ENCODE data around the gene SNCG. TPM values are rescaled to one million over a fixed set of nuclear protein-coding genes. Genes with fewer than 3 reads are reported as not detected.
"Not testable (repeated sequence)": the region's sequence is repeated elsewhere in the genome, so short reads cannot be mapped to it uniquely, and the experiment has no call there.

SNCG gene
- total and polyA plus RNA-seq, 2 experiments from 2014 or later, result 4.0 to 17.0 TPM

- TF ChIP-seq CTCF (conservative IDR thresholded peaks at IDR 0.05; ENCODE audit: low read depth in 2 of 2) (no peak), ETS1 (IDR thresholded peaks at IDR 0.05) (no peak)
Measured at GRCh38 chr10:86938260-86938659, 20.1 kb upstream of the SNCG start (continued).

DNA sequence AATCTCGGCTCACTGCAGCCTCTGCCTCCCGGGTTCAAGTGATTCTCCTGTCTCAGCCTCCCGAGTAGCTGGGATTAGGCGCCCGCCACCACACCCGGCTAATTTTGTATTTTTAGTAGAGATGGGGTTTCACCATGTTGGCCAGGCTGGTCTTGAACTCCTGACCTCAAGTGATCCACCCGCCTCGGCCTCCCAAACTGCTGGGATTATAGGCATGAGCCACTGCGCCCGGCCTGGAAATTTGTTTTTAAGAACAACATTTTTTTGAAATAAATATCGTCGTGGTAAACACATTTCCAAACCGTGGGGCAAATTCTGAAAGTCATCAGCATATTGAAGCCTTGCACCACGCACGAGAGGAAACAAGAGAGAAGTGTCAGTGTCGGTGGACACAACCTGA lies 18.3 kb upstream of the SNCG start:
- not testable (repeated sequence) for H4K20me1 ChIP-seq (replicated peaks; ENCODE audit: insufficient read depth); H3K4me3 ChIP-seq; H2AFZ ChIP-seq; H3K36me3 ChIP-seq (ENCODE audit: insufficient read depth); H3K27ac ChIP-seq (ENCODE audit: low read depth); H3K9me2 ChIP-seq (ENCODE audit: insufficient read depth); ATAC-seq; H3K4me3 Mint-ChIP-seq; DNase-seq (ENCODE audit: low spot score); H3K27me3 ChIP-seq (ENCODE audit: insufficient read depth); H3K4me1 Mint-ChIP-seq; H3K4me2 ChIP-seq; H3K79me2 ChIP-seq (replicated peaks; ENCODE audit: insufficient read depth); H3K36me3 Mint-ChIP-seq (ENCODE audit: low read depth); H3K27ac Mint-ChIP-seq; H3K4me1 ChIP-seq (ENCODE audit: insufficient read depth); H3K9me3 Mint-ChIP-seq; H3F3A ChIP-seq (replicated peaks; ENCODE audit: low read depth)
- peaks cover 34% of the 10 kb centered on the region for H3K27me3 Mint-ChIP-seq (ENCODE audit: insufficient read depth, low read depth, poor library complexity)

GRCh38 chr10:86940677-86941076 lies 17.7 kb upstream of the SNCG start:
- H3K9me2 ChIP-seq (ENCODE audit: insufficient read depth), result no peaks in the 10 kb centered on the region
- Mint-ChIP-seq H3K36me3 (ENCODE audit: low read depth) (no peaks in the 10 kb centered on the region; the same call in 2 of the 3 replicates), H3K4me1 (peaks cover 10% of the 10 kb centered on the region), H3K4me3 (no peak overlapping the region), H3K27ac (no peak overlapping the region), H3K9me3 (no peaks in the 10 kb centered on the region), H3K27me3 (ENCODE audit: insufficient read depth, low read depth, poor library complexity) (peaks cover 37% of the 10 kb centered on the region)
- no peak overlapping the region for H3K4me2 ChIP-seq
- no peaks in the 10 kb centered on the region for H4K20me1 ChIP-seq (replicated peaks; ENCODE audit: insufficient read depth)
- no peak overlapping the region for H3K27ac ChIP-seq (ENCODE audit: low read depth)
- DNase-seq (ENCODE audit: low spot score) (no peak), ATAC-seq (no peak)
- peaks cover 8% of the 10 kb centered on the region; the same call in 1 of the 2 replicates for H3K27me3 ChIP-seq (ENCODE audit: insufficient read depth)
- H3K36me3 ChIP-seq (ENCODE audit: insufficient read depth), result no peaks in the 10 kb centered on the region
- H3K4me3 ChIP-seq, result no peak overlapping the region
- no peaks in the 10 kb centered on the region for H3F3A ChIP-seq (replicated peaks; ENCODE audit: low read depth)
- H2AFZ ChIP-seq, result no peak overlapping the region
- peaks cover under 1% of the 10 kb centered on the region; the same call in 1 of the 2 replicates for H3K4me1 ChIP-seq (ENCODE audit: insufficient read depth)
- no peaks in the 10 kb centered on the region for H3K79me2 ChIP-seq (replicated peaks; ENCODE audit: insufficient read depth)
- TF ChIP-seq CTCF (conservative IDR thresholded peaks at IDR 0.05; ENCODE audit: low read depth in 2 of 2), result no peak
- TF ChIP-seq CREB1 (CRISPR knock-in tag; IDR thresholded peaks at IDR 0.05; ENCODE audit: low read depth), result no peak
- no peak for TF ChIP-seq POLR2AphosphoS5 (IDR thresholded peaks at IDR 0.05; ENCODE audit: low read depth)
- TF ChIP-seq JUNB (IDR thresholded peaks at IDR 0.05; ENCODE audit: unreplicated experiment), result no peak
- TF ChIP-seq STAT1 (IDR thresholded peaks at IDR 0.05; ENCODE audit: unreplicated experiment), result no peak
- no peak for TF ChIP-seq ETS1 (IDR thresholded peaks at IDR 0.05)
- no peak for TF ChIP-seq ZNF331 (CRISPR knock-in tag; IDR thresholded peaks at IDR 0.05; ENCODE audit: low read depth)
